GM12872 (cell line): ENCODE measurements around the gene PARM1.

Source experiments
- TF ChIP-seq, protein P1 (sequence below): IDR thresholded peaks from 3 replicates; pipeline ENCODE4 v1.5.1; 2011; ENCODE audit warnings: low read depth, mild to moderate bottlenecking, low read length, moderate library complexity; ENCODE audit not compliant: insufficient read depth

The PARM1 gene

DNA sequence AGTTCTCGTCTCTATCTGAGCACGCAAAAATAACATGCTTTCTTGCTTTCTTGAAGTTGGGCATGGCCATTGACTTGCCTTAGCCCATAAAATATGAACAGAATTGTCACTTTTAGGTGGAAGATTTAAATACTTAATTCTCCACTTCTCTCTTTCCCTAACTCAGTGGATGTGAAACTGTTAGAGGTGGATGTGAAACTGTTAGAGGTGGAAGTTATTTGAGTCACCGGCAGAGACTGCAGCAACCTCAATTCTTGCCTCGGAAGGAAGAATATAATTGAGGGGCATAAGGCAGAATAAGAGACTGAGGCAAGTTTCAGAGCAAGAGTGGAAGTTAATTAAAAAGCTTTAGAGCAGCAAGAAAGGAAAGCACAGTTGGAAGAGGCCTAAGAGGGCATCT, 2.8 kb upstream of the PARM1 start:
- TF ChIP-seq, protein P1, sequence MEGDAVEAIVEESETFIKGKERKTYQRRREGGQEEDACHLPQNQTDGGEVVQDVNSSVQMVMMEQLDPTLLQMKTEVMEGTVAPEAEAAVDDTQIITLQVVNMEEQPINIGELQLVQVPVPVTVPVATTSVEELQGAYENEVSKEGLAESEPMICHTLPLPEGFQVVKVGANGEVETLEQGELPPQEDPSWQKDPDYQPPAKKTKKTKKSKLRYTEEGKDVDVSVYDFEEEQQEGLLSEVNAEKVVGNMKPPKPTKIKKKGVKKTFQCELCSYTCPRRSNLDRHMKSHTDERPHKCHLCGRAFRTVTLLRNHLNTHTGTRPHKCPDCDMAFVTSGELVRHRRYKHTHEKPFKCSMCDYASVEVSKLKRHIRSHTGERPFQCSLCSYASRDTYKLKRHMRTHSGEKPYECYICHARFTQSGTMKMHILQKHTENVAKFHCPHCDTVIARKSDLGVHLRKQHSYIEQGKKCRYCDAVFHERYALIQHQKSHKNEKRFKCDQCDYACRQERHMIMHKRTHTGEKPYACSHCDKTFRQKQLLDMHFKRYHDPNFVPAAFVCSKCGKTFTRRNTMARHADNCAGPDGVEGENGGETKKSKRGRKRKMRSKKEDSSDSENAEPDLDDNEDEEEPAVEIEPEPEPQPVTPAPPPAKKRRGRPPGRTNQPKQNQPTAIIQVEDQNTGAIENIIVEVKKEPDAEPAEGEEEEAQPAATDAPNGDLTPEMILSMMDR: no peak

GRCh38 chr4:74931376-74931775, 1.5 kb upstream of the PARM1 start:
- TF ChIP-seq, protein P1: no peak

DNA sequence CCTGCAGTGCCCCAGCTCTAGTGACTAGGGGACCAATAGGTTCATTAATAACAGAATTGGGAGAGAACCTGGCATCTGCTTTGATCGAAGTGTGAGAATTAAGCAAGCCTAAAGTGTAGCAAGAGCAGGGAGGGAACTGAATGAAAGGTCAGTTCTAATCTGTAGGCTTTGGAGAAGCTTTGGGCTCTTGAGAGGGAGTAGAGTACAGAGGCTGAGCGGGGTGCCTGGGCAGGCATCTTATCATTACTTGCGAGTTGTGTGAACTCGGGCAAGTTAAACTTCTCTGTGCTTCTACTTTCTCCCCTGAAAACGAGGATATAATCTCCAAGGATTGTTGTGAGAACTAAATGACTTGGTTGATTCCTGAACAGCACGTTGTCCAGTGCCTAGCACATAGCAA, 906 bp upstream of the PARM1 start:
- TF ChIP-seq, protein P1: no peak

DNA sequence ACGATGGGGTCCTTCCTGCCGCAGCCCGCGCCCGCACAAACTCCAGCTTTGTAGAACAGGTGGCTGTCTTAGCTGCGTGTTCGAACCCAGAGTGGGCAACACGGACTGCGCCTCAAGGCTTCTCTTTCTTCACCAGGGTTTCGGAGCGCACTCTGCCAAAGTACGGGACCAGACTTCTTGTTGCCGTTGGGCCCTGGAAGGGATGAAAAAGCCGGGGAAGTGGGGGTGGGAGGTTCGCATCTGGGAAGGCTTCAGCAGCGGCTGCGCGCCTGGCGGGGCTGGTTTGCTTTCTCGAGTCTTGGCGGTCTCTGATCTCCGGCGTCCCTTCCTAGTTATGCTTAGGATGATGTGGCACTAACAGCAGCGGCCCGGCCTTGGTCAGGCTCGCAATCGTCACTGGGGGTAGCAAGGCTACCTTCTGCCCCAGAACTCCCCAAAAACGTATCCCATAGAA, 673 bp downstream of the PARM1 start:
- TF ChIP-seq, protein P1: no peak

DNA sequence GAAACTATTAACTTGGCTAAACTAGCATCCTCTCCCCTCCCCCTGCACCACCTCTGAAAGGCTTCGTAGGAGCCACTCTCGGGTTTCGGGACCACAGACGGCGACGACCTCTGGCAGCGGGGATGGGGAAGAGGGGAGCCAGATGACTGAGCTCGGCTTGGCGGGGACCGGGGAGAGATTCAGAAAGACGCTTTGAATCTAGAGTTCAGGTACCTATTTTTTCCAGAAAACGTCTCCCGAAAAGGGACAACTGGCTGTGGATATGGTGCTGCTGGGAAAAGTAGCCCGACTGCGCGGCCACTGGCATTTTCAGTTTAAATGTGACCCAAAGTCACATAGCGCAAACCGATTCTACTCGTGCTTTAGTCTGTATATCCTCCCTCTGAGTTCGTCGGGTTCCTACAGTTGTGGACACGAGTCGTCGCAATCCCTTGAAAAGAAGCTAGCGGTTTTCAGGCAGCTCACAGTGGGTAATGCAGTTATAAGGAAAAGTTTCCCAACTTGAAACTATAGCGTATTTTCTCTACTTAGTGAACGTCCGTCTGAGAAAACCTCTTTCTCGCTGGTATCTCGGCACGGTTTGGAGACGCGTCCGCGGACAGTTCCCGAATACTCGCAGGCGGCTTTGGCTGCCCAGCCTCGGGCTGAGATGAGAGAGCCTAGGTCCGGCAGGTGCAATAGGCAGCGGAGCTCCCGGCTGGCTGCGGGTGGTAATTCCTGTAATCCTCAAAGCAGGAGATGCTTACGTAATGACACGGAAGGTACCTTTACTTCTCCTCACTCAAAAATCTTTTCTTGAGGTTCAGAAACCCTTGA, 1.3 kb downstream of the PARM1 start:
- TF ChIP-seq, protein P1: no peak

DNA sequence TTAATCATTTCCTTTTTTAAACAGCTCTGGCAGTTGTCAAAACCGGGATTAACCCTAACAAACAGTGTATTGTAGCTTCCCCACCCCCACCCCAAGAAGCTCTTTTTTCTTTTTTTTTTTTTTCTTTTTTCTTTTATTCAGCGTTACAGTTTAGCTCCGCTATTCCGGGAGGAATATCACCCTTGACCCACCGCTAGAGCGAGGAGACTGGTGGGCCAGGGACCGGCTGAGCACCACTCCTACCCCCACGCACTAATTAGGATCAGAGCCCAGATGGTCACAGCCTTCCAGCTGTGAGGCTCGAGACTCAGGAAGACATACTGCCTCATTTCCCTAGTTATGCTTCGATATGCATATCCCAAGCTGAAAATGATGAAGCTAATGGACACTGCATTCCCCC, 2.0 kb downstream of the PARM1 start:
- TF ChIP-seq, protein P1: no peak

DNA sequence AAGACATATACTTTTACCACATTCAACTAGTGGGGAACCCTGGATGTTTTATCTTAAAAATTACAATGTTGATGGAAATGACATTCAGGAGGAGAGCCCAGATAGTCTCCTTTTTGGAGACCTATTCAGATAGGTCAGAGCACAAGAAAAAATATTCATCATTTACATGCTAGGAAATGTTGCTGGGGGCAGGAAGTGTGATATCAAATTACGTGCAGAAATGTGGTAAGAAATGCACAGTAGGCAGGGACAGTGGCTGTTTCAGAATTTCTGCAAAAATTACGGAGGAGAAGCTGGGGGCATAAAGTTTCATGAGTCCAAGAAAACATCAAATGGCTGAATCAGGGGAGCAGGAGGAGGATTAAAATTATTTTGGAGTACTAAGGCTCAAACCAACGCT, 8.2 kb downstream of the PARM1 start:
- TF ChIP-seq, protein P1: no peak
